GOT3 (cell line): ENCODE measurements around the gene WDFY1.
"Not testable (repeated sequence)": the region's sequence is repeated elsewhere in the genome, so short reads cannot be mapped to it uniquely, and the experiment has no call there.

Experiments used
- DNase-seq: peaks from one replicate; lab custom pipeline; 2025; ENCODE audit warnings: mixed read lengths; lab: John Stamatoyannopoulos, UW

WDFY1 gene

GRCh38 chr2:223896833-223897311 is 48.3 kb downstream of the WDFY1 start:
- DNase-seq: no peak

GRCh38 chr2:223894968-223895367 is 50.2 kb downstream of the WDFY1 start:
- no peak for DNase-seq

GRCh38 chr2:223894009-223894408 is 51.1 kb downstream of the WDFY1 start:
- DNase-seq: no peak

- DNase-seq: no peak
Measured at GRCh38 chr2:223890721-223891120, 54.4 kb downstream of the WDFY1 start.

- no peak for DNase-seq
Measured at GRCh38 chr2:223889229-223889628, 55.9 kb downstream of the WDFY1 start.

GRCh38 chr2:223888251-223888650 is 56.9 kb downstream of the WDFY1 start:
- no peak for DNase-seq

GRCh38 chr2:223887127-223887526 is 58.0 kb downstream of the WDFY1 start:
- DNase-seq: no peak

- DNase-seq: no peak
Measured at GRCh38 chr2:223886726-223887125, 58.4 kb downstream of the WDFY1 start.

- DNase-seq: no peak
Measured at GRCh38 chr2:223884399-223884798, 60.7 kb downstream of the WDFY1 start.

GRCh38 chr2:223882715-223883114 is 62.4 kb downstream of the WDFY1 start:
- DNase-seq: no peak

GRCh38 chr2:223880796-223881195 is 64.3 kb downstream of the WDFY1 start:
- no peak for DNase-seq

GRCh38 chr2:223877721-223878410 is 67.3 kb downstream of the WDFY1 start:
- DNase-seq: no peak

GRCh38 chr2:223873672-223874071 is 71.5 kb downstream of the WDFY1 start:
- no peak for DNase-seq

- DNase-seq: not testable (repeated sequence)
Measured at GRCh38 chr2:223872772-223873171, 72.4 kb downstream of the WDFY1 start.

- not testable (repeated sequence) for DNase-seq
Measured at GRCh38 chr2:223871661-223872060, 73.5 kb downstream of the WDFY1 start.

- DNase-seq: no peak
Measured at GRCh38 chr2:223870840-223871611, 74.1 kb downstream of the WDFY1 start.

- DNase-seq: no peak
Measured at GRCh38 chr2:223868005-223868404, 77.1 kb downstream of the WDFY1 start.

GRCh38 chr2:223865907-223866508 is 79.1 kb downstream of the WDFY1 start:
- no peak for DNase-seq

- DNase-seq: no peak
Measured at GRCh38 chr2:223865124-223865523, 80.0 kb downstream of the WDFY1 start.

GRCh38 chr2:223863491-223863890 is 81.6 kb downstream of the WDFY1 start:
- no peak for DNase-seq

- DNase-seq: no peak
Measured at GRCh38 chr2:223860809-223861738, 84.1 kb downstream of the WDFY1 start.

- DNase-seq: no peak
Measured at GRCh38 chr2:223859070-223859469, 86.1 kb downstream of the WDFY1 start.
